Smooth muscle cell (in vitro differentiated cells): ENCODE data around the gene ATP8B4. TPM values are rescaled to one million over a fixed set of nuclear protein-coding genes. Genes with fewer than 3 reads are reported as not detected.

ENCODE experiments used
- DNase-seq: peaks from one replicate; lab custom pipeline; 2025; ENCODE audit not compliant: unreplicated experiment; lab: John Stamatoyannopoulos, UW
- H2AFZ ChIP-seq: fragments of 200-600 bp; sonication (generic); 2 replicates; pipeline ENCODE4 v1.6.0; 2016; ENCODE audit warnings: antibody characterized with exemption, low read depth, mild to moderate bottlenecking
- H3F3A ChIP-seq: fragments of 200-600 bp; sonication (generic); 2 replicates; pipeline ENCODE4 v1.6.0; 2017; ENCODE audit warnings: antibody characterized with exemption, low read depth
- H3K27ac ChIP-seq: fragments of 200-600 bp; sonication (generic); 2 replicates; pipeline ENCODE4 v1.5.1; 2016; ENCODE audit warnings: low read depth, mild to moderate bottlenecking
- H3K27me3 ChIP-seq: fragments of 200-600 bp; sonication (generic); 2 replicates; pipeline ENCODE4 v1.6.1; 2016; ENCODE audit warnings: low read depth, mild to moderate bottlenecking
- H3K36me3 ChIP-seq: fragments of 200-600 bp; sonication (generic); 2 replicates; pipeline ENCODE4 v1.5.1; 2016; ENCODE audit warnings: low read depth
- H3K4me1 ChIP-seq: fragments of 200-600 bp; sonication (generic); 2 replicates; pipeline ENCODE4 v1.5.1; 2016; ENCODE audit warnings: low read depth
- H3K4me2 ChIP-seq: fragments of 200-600 bp; sonication (generic); 2 replicates; pipeline ENCODE4 v1.6.0; 2016; ENCODE audit warnings: mild to moderate bottlenecking
- H3K4me3 ChIP-seq: fragments of 200-600 bp; sonication (generic); 2 replicates; pipeline ENCODE4 v1.5.1; 2016; ENCODE audit warnings: mild to moderate bottlenecking
- H3K79me2 ChIP-seq: fragments of 200-600 bp; sonication (generic); 2 replicates; pipeline ENCODE4 v1.6.0; 2016; ENCODE audit warnings: low read depth, mild to moderate bottlenecking
- H3K9ac ChIP-seq: fragments of 200-600 bp; sonication (generic); 2 replicates; pipeline ENCODE4 v1.6.0; 2016; ENCODE audit warnings: low read depth
- H3K9me3 ChIP-seq: fragments of 200-600 bp; sonication (generic); replicated peaks from 2 replicates; pipeline ENCODE4 v1.5.1; 2016; ENCODE audit warnings: low read depth
- H4K20me1 ChIP-seq: fragments of 200-600 bp; sonication (generic); 2 replicates; pipeline ENCODE4 v1.6.0; 2016; ENCODE audit warnings: low read depth
- CTCF ChIP-seq: fragments of 200-600 bp; sonication (generic); IDR thresholded peaks from 2 replicates; pipeline ENCODE4 v1.5.1; 2017; ENCODE audit warnings: borderline replicate concordance, mild to moderate bottlenecking, antibody characterized with exemption; ENCODE audit not compliant: insufficient read depth, poor library complexity, severe bottlenecking
- WGBS: methylation state at CpG from one replicate; pipeline ENCODE4 v1.1.7; 2016; ENCODE audit warnings: low lambda C conversion rate; 5-methylcytosine and 5-hydroxymethylcytosine counted together
- polyA plus RNA-seq: library from polyadenylated mRNA; unstranded; fragments of >200 nt; fragmentation: Nextera tagmentation; extraction: Ambion mirVana; gene quantifications from 2 replicates; pipeline ENCODE4 v1.2.1, GENCODE V29; 2016
- total RNA-seq: library from RNA; depleted of rRNA; stranded (reverse); fragments of >200 nt; gene quantifications from 2 replicates; pipeline ENCODE4 v1.2.3, GENCODE V29; 2014

ATP8B4 gene
- total and polyA plus RNA-seq, 2 experiments from 2014 or later: 21.7 to 60.5 TPM

DNA sequence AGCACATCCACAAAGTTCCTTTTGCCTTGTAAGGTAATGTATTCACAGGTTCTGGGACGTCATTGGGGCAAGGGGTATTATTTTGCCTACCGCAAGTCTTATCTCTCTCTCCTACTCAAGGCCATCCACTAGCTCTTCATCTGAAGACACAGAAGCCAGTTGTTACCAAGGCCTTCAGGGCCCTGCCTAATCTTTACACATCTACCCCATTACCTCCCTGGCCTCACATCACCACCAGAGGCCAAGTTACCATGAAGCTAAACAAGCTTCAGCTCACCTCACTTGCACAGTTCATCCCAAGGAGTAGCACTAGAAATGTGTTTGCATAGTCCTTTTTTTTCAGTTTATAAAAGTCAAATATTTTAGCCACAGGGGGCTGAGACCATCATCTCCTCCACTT, 34.1 kb downstream of the ATP8B4 start:
- 81% methylated on average over 2 of the region's 2 CpGs for WGBS
- Histone ChIP-seq H3K9me3 (no peaks in the 10 kb centered on the region), H4K20me1 (no peaks in the 10 kb centered on the region), H3K36me3 (no peaks in the 10 kb centered on the region), H3K9ac (no peak overlapping the region), H3K4me3 (no peak overlapping the region), H3K27me3 (no peaks in the 10 kb centered on the region), H3F3A (no peaks in the 10 kb centered on the region), H3K27ac (no peak overlapping the region), H2AFZ (no peak overlapping the region), H3K4me2 (no peak overlapping the region), H3K79me2 (no peaks in the 10 kb centered on the region), H3K4me1 (no peaks in the 10 kb centered on the region)
- TF ChIP-seq CTCF: no peak
- DNase-seq: no peak

GRCh38 chr15:50083424-50084025, 35.5 kb downstream of the ATP8B4 start:
- TF ChIP-seq CTCF: no peak
- Histone ChIP-seq H3K36me3 (no peaks in the 10 kb centered on the region), H3K27ac (no peak overlapping the region), H3K4me1 (no peaks in the 10 kb centered on the region), H4K20me1 (no peaks in the 10 kb centered on the region), H3K4me2 (no peak overlapping the region), H3K9me3 (no peaks in the 10 kb centered on the region), H3F3A (no peaks in the 10 kb centered on the region), H3K9ac (no peak overlapping the region), H3K79me2 (no peaks in the 10 kb centered on the region), H3K27me3 (no peaks in the 10 kb centered on the region), H2AFZ (peak overlapping the region; percentile 5), H3K4me3 (no peak overlapping the region)
- DNase-seq: no peak
- WGBS: 76% methylated on average over 4 of the region's 4 CpGs

DNA sequence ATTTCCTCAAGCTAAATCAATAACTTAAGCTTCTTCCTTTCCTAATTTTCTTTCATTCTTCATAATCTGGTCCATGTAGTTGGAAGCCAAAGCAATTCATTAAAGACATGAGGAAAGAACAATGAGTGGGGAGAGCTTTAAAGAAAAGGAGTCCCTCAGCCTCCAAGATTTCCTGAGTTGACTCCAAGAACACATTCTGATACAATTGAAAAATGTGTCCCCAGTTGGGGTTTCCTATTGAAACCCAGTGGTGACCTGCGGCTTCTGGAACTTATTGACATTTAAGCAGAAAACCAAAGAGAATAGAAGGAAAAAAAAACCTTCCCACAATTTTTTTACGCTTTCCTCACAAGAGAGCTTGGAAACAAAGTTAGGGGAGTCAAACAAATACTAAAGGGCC, 37.0 kb downstream of the ATP8B4 start:
- no peaks in the 10 kb centered on the region for H3K9me3 ChIP-seq
- no peak for DNase-seq
- H2AFZ ChIP-seq: no peak overlapping the region
- no peaks in the 10 kb centered on the region for H3F3A ChIP-seq
- 50% methylated on average over 2 of the region's 2 CpGs for WGBS
- no peak for TF ChIP-seq CTCF
- H3K4me3 ChIP-seq: no peak overlapping the region
- H3K27ac ChIP-seq: no peak overlapping the region
- no peaks in the 10 kb centered on the region for H3K27me3 ChIP-seq
- no peaks in the 10 kb centered on the region for H4K20me1 ChIP-seq
- no peaks in the 10 kb centered on the region for H3K36me3 ChIP-seq
- no peaks in the 10 kb centered on the region for H3K79me2 ChIP-seq
- H3K4me1 ChIP-seq: no peaks in the 10 kb centered on the region
- no peak overlapping the region for H3K9ac ChIP-seq
- no peak overlapping the region for H3K4me2 ChIP-seq

- Histone ChIP-seq H3K9me3 (no peaks in the 10 kb centered on the region), H3K27ac (peak overlapping the region; percentile 8), H4K20me1 (no peaks in the 10 kb centered on the region), H3K4me3 (no peak overlapping the region), H3K36me3 (no peaks in the 10 kb centered on the region), H3K9ac (no peak overlapping the region), H3F3A (no peaks in the 10 kb centered on the region), H3K4me1 (no peaks in the 10 kb centered on the region), H2AFZ (peak overlapping the region; percentile 65), H3K27me3 (no peaks in the 10 kb centered on the region), H3K4me2 (no peak overlapping the region), H3K79me2 (no peaks in the 10 kb centered on the region)
- TF ChIP-seq CTCF: no peak
- DNase-seq: no peak
- 48% methylated on average over 2 of the region's 2 CpGs for WGBS
These were observed 41.4 kb downstream of the ATP8B4 start for GRCh38 chr15:50077651-50078050.
